Omental fat pad (tissue), 4 donors: ENCODE results near the gene EMILIN2. TPM values are rescaled to one million over a fixed set of nuclear protein-coding genes. Genes with fewer than 3 reads are reported as not detected.
"Not testable (repeated sequence)": the region's sequence is repeated elsewhere in the genome, so short reads cannot be mapped to it uniquely, and the experiment has no call there.

Experiments
- ATAC-seq: fragments of 150-250 bp; one replicate; pipeline ENCODE4 v1.9.1; 2016; ENCODE audit warnings: mild to moderate bottlenecking, moderate library complexity; ENCODE audit not compliant: low FRiP score
- DNase-seq: peaks from one replicate; pipeline ENCODE4 v3.0.0-alpha.2; 2019; ENCODE audit warnings: low spot score
- total RNA-seq, 4 donors: library from RNA; depleted of rRNA; stranded (reverse); fragments of >200 nt; gene quantifications; one replicate each; pipeline ENCODE4 v1.1.0, GENCODE V29; 2016
- TF ChIP-seq, protein P1 (sequence below), 3 donors: fragments of 450-650 bp; IDR thresholded peaks; one replicate each; pipeline ENCODE4 v1.5.1; 2016 to 2017; ENCODE audit warnings: antibody characterized with exemption in 3 of 3, mild to moderate bottlenecking in 3 of 3, moderate library complexity in 2 of 3

Gene EMILIN2
- total RNA-seq, 4 donors from 2014 or later = 33.9 to 56.4 (median 52.9) TPM

DNA sequence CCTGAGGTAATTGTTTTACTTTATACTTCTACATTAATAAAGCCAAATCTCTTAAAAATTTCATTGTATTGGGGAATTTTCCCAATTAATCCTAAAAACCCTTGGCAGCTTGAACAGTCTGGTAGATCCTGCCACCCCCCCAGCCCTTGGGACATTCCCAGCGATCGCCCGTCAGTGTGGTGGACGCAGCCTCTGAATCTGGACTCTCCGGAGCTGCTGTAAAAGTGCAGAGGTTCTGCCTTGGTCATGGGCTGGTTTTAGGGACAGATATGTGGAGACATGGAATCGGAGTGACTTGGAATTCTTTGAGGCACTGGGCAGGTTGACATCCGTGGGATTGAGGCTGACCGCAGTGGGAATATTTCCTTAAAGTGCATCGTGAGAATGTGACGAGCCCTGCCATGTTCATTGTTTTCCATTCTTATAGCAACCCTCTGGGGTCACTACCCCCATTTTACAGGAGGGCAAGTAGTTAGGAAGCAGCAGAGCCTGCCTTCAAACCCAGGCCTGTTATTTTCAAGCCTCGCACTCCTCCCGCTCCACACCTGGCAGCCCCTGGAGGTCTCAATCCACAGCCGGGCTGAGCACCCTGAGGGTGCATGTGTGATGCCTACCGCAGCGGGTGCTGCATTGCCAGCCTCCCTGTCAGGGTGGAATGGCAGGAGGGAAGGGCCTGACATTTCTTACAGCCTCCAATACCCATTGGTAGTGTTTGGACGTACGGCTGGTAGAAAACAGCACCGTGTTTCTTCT, 6.5 kb downstream of the EMILIN2 start:
- DNase-seq (no peak), ATAC-seq (no peak)
- TF ChIP-seq, protein P1, sequence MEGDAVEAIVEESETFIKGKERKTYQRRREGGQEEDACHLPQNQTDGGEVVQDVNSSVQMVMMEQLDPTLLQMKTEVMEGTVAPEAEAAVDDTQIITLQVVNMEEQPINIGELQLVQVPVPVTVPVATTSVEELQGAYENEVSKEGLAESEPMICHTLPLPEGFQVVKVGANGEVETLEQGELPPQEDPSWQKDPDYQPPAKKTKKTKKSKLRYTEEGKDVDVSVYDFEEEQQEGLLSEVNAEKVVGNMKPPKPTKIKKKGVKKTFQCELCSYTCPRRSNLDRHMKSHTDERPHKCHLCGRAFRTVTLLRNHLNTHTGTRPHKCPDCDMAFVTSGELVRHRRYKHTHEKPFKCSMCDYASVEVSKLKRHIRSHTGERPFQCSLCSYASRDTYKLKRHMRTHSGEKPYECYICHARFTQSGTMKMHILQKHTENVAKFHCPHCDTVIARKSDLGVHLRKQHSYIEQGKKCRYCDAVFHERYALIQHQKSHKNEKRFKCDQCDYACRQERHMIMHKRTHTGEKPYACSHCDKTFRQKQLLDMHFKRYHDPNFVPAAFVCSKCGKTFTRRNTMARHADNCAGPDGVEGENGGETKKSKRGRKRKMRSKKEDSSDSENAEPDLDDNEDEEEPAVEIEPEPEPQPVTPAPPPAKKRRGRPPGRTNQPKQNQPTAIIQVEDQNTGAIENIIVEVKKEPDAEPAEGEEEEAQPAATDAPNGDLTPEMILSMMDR (IDR thresholded peaks at IDR 0.05) = no peak

DNA sequence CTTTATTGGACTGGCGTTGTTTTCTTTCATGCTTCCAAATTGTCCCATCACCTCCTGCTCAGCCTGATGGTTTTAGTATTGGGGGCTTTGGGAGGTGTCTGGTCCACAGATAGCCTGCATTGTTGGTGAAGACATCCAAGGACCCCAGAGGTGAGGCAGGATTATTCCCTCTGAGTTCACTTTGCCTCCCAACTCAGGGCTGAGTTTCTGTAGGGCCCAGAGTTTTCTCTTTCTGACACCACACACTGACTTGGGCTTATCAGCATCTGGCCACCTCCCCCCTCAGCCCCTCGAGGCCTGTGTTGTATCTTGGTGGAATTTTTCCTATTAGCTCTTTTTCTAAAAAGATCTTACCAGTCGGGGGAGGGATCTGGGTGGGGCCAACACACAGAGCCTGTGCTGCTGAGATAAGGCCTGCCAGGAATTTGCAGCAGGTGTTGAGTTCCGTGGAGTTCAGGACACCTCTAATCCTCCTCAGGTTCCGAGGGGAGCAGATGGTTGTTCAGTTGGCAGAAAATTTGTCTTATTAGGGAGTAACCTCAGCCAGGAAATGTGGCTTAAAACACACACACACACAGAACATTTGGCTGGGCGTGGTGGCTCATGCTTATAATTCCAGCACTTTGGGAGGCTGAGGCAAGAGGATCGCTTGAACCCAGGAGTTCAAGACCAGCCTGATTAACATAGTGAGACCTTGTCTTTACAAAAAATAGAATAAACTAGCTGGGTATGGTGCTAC, 7.3 kb downstream of the EMILIN2 start:
- no peak for ATAC-seq
- DNase-seq = no peak
- TF ChIP-seq, protein P1 (IDR thresholded peaks at IDR 0.05) = no peak

DNA sequence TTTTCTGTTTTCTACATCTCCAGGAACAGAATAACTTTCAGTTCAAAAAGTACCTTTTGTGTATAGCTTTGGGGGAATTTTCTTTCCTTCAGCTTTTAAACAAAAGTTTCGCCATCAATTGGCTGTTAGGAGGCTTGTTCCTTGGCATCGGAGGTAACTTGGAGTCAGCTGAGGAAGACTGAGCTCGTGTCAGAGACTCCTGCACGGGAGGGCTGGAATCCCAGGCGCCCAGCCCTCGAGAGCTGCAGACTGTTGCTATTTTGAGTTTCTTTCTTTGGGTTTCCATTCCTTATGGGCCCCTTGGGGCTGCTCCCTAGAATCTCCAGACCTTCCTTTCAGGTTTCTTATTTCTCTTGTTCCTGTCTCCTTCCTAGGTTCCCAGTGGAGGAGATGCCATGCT, 8.1 kb downstream of the EMILIN2 start:
- no peak for DNase-seq

DNA sequence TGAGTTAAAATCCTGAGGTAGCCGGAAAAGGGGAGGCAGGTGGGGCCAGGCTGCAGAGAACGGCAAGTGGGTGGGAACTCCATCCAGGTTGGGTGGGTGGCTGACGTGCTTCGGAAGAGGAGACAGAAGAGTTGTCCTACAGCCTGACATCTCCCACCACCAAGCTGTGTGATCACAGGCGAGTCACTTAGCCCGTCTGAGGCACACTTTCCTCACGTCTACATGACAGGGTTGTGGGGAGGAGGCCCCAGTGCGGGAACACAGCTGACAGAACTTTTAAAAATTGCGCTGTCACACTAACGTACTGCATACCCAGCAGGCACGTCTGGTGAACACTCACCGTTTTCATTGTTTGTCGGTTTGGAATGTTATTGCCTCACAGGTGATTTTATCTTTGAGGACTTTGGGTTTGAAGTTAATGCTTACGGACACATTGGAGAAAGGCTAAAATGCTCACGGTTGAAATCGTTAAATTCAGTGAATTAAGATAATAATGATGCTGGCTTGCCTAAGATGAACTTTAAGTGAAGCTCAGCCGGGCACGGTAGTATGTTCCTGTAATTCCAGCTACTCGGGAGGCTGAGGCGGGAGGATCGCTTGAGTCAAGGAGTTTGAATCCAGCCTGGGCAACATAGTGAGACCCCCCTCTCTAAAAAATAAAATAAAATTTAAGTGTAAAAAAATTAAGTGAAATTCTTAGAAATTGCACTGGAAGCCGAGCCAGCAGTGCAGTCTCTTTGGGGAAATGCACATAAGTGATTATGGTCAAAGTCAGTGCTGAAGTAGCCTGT, 8.9 kb downstream of the EMILIN2 start:
- peak; percentile 12 for ATAC-seq
- DNase-seq = no peak
- TF ChIP-seq, protein P1 (IDR thresholded peaks at IDR 0.05) = no peak

More for the DNA sequence above, 8.1 kb downstream of the EMILIN2 start:
- ATAC-seq = no peak
- TF ChIP-seq, protein P1 (IDR thresholded peaks at IDR 0.05) = no peak

DNA sequence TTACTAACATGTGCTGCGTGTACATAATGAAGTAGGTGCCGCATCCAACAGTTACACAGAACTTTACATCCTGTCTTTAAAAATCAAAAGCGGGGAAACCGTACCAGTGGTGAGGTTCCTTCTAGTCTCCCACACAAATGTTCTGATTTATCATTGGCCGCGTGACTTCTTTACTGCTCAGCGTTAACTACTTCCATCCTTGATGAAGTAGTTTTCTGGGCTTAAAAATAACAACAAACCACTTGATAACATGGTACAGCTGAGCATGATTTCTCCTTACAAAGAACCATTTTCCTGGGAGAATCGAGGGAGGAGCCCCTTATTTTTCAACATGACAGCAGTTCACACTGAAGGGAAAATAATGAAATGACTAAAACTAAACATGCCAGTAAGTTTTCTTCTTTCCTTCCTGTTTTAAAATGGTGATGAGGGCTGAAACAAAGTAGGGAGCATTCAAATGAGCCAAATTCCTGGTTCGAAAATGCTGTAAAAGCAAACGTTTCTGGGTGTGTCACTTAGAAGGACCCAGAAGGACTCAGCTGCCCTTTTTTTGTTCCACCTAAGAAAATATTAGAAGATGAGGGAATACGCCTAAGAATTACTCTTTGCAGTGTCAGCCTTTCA, 9.9 kb downstream of the EMILIN2 start:
- DNase-seq = no peak
- TF ChIP-seq, protein P1 (IDR thresholded peaks at IDR 0.05) = no peak
- no peak for ATAC-seq

DNA sequence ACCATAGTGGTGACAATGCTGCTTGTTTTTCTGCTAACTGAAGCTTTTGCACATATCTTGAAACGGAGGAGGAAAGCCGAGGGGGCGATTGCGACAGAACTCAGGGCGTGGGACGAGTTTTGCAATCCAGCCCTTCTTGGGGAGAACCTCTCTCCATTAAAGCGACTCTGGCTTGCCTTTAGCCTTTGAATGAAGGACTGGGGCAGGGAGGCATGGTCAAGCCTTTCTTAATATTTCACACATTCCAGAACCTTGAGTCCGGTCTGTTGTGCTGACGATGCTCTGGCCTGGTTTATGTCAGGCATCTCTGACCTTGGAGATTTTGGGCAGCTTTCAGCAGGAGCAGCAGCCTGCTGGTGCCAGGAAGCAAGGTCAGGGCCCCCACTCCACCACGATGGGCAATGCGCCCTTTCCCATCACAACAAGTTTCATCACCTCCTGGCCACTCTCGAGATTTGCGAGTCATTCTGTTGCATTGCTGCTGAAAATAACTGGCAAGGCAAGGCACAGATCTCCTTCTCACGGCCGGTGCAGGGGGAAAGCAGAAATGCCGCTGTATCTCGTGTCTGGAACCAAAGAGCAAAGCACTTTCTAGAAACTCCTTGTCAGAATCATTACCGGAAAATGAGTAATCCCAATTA, 10.8 kb downstream of the EMILIN2 start:
- TF ChIP-seq, protein P1 (IDR thresholded peaks at IDR 0.05) = no peak
- ATAC-seq (peak; percentile 94), DNase-seq (peak; percentile 70)

DNA sequence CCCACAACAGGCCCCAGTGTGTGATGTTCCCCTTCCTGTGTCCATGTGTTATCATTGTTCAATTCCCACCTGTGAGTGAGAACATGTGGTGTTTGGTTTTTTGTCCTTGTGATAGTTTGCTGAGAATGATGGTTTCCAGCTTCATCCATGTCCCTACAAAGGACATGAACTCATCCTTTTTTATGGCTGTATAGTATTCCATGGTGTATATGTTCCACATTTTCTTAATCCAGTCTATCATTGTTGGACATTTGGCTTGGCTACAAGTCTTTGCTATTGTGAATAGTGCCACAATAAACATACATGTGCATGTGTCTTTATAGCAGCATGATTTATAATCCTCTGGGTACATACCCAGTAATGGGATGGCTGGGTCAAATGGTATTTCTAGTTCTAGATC, 13.6 kb downstream of the EMILIN2 start:
- DNase-seq, ATAC-seq: not testable (repeated sequence)

DNA sequence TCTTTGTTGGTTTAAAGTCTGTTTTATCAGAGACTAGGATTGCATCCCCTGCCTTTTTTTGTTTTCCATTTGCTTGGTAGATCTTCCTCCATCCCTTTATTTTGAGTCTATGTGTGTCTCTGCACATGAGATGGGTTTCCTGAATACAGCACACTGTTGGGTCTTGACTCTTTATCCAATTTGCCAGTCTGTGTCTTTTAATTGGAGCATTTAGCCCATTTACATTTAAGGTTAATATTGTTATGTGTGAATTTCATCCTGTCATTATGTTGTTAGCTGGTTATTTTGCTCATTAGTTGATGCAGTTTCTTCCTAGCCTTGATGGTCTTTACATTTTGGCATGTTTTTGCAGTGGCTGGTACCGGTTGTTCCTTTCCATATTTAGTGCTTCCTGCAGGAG, 17.2 kb downstream of the EMILIN2 start:
- not testable (repeated sequence) for DNase-seq, ATAC-seq

DNA sequence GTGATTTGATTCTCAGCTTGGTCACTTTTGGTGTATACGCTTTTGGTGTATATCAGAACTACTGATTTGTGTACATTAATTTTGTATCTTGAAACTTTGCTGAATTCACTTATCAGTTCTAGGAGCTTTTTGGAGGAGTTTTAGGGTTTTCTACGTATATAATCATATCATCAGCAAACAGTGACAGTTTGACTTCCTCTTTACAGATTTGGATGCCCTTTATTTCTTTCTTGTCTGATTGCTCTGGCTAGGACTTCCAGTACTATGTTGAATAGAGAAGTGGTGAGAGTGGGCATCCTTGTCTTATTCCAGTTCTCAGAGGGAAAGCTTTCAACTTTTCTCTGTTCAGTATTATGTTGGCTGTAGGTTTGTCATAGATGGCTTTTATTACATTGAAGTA, 19.7 kb downstream of the EMILIN2 start:
- DNase-seq, ATAC-seq: not testable (repeated sequence)
